Effector CD4-positive, alpha-beta T cell (primary cell): ENCODE results near the gene GFRA4.

Source experiments
- DNase-seq: peaks from one replicate; pipeline ENCODE4 v3.0.0-alpha.2; 2020

Gene GFRA4

GRCh38 chr20:3673221-3674070 lies 10.2 kb upstream of the GFRA4 start:
- no peak for DNase-seq

DNA sequence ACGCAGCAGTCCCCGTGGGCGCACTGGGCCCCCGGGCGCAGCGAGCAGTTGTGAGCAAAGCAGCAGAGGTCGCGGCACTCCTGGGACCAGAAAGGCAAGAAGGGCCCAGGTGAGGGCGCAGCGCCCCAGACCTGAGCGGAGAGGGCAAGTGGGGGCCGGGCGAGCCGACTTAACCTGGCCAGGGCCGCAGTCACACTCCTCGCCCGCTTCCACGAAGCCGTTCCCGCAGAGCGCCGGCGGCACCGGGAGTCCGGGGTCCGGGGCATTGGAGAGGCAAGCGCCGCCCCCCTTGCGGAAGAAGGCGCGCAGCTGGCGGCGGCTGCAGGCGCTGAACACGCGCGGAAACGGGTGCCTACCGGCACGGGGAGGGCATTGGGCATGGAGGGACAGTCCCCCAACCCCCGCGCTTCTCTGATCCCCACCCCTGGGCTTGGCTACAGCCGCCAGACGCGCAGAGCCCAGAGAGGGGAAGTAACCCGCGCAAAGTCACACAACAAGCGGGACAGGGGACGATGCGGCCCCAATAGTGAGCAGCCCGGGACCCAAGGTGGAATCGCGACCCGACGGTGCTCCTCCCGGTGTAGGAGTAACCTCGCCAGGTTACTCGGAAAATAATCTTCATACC lies 9.5 kb upstream of the GFRA4 start:
- no peak for DNase-seq

- DNase-seq: no peak
Observed at GRCh38 chr20:3671986-3672546, 8.9 kb upstream of the GFRA4 start.

DNA sequence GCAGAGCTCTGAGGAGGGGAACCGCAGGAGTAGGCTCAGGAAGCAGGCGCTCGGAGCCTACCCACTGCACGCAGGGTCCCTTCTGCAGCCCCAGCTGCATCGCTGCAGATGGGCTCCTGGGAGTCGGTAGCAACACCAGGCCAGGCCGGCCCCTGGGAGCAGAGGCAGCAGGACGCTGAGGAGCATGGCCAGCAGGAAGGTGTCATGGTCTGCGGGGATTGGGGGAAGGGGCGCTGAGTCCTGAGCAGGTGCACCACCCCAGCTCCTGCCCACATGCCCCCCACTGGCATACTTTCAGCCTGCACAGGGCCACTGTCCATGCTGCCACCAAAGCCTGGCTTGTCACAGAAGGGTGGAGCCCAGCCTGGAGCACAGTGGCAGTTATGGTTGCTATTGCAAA lies 7.7 kb upstream of the GFRA4 start:
- no peak for DNase-seq

DNA sequence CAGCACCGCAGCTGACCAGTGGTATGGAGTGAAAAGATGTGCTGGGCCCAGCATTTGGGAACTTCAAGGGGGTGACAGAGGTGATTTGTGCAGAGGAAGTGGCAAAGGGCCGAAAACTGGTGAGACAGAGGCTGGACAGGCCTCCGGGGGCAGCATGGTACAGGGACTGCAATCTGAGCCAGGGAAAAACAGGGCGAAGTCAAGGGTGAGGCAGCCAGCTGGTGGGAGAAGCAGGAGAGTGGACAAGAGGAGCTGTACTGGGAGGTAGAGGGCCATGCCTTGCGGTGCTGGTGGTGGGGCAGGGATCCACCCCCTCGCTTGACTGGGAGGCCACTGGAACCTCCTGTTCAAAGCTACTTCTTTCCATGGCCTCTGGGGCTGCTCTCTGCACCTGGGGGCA lies 7.3 kb upstream of the GFRA4 start:
- DNase-seq: no peak

GRCh38 chr20:3669710-3670367 lies 6.6 kb upstream of the GFRA4 start:
- no peak for DNase-seq

- DNase-seq: no peak
Observed at GRCh38 chr20:3667434-3668037, 4.3 kb upstream of the GFRA4 start.

DNA sequence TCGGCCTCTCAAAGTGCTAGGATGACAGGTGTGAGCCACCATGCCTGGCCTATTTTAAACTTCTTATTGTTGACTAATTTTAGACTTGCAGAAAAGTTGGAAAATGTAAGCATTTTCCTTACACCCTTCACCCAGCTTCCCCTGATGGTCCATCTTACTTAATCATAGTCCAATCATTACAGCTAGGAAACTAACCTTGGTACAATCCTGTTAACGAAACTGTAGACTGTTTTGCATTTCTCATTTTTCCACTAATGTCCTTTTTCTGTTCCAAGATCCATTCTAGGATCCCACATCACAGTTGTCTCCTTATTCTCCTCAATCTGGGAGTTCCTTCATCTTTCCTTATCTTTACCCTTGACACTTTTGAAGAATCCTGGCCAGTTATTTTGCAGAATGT lies 659 bp upstream of the GFRA4 start:
- DNase-seq: no peak

- DNase-seq: no peak
Observed at GRCh38 chr20:3661814-3662665, 1.2 kb downstream of the GFRA4 start.

- DNase-seq: no peak
Observed at GRCh38 chr20:3661060-3661813, 2.0 kb downstream of the GFRA4 start.

GRCh38 chr20:3660262-3661059 lies 2.7 kb downstream of the GFRA4 start:
- DNase-seq: no peak

GRCh38 chr20:3659492-3660261 lies 3.5 kb downstream of the GFRA4 start:
- DNase-seq: no peak

DNA sequence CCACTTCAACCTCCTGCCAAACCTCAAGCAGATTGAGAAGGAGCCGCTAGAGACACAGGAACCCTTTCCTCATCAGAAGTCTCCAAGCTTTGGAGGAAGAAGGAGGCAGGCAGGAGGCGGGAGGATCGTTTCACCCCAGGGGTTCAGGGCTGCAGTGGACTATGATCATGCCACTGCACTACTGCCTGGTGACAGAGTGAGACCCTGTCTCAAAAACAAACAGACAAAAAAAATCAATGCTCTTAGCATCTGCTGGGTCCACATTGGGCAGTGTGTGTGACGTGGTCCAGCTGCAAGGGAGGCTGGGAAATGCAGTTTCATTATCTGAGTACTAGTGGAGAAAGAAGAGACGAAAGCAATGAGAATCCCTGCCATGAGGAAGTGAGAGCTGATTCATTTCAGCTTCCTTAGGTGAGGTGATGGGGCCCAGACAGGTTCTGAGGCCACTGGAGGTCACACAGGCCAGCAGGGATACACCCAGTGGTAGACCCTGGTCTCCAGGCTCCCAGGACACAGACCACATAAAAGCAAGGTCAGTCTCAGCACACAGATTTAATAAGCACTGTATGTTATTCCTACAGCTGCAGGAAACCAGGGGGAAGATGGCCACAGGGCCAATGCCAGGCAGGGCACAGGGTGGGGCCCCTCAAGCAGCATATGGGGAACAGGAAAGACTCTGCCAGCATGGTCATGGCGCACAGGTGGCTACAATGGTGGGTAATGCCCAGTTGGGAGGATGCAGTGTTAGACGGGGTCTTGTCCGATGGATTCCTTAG lies 4.3 kb downstream of the GFRA4 start:
- DNase-seq: no peak

GRCh38 chr20:3658019-3658715 lies 5.0 kb downstream of the GFRA4 start:
- DNase-seq: no peak

- no peak for DNase-seq
Observed at GRCh38 chr20:3655131-3655405, 8.1 kb downstream of the GFRA4 start.

- no peak for DNase-seq
Observed at GRCh38 chr20:3654326-3655130, 8.7 kb downstream of the GFRA4 start.

- no peak for DNase-seq
Observed at GRCh38 chr20:3653921-3654320, 9.3 kb downstream of the GFRA4 start.
